ENCODE results near the gene CACNA1A. TPM values are rescaled to one million over a fixed set of nuclear protein-coding genes. Genes with fewer than 3 reads are reported as not detected.

The CACNA1A gene
- total RNA-seq, 4 donors from 2014 or later = 0.33 to 0.75 (median 0.43) TPM

DNA sequence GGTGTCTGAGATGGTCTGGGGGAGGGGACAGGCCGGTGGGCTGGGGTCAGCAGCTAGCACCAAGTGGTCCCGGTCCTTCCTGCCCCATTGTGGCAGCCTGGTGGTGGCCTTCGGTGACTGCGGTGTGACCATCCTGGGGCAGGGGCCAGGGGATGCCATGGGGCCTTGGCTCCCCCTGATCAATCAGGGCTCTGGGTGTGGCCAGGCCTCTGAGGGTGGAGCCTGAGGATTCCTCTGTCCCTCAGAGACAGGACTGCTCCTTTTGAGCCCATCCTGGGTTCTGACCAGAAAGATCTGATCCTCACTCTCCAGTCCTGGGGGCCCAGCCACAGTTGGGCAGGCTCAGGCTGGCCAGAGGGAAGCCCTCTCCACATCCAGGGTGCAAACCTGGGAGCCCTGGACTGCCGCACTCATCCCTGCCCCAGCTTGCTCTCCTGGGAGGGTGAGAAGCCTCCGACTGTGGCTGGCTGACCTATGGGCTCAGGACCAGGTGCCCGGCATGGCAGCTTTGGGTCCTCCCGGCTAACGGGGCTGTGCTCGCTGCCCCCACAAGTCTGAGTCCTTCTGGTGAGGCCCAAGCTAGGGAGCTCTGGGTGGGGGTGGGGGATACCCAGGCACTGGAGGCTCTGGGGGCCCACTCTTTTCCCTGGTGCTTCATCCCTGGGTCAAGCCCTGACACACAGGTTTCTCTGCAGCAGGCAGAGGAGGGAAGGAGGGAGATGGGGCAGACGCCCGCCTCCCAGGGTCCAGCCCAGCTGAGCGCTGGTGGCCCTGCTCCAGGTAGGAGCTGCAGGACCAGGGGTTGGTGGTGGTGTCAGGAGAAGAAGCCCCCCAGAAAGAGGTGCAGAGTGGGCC, 296.6 kb downstream of the CACNA1A start:
- Histone ChIP-seq H3K27ac (replicated peaks in 1 of 4) (no peak overlapping the region), H3K4me1 (peaks cover 0 to 21% (median 18%) of the 10 kb centered on the region in 4 donors), H3K9me3 (no peaks in the 10 kb centered on the region), H3K36me3 (no peaks in the 10 kb centered on the region), H3K27me3 (no peaks in the 10 kb centered on the region), H3K4me3 (no peak overlapping the region)
- TF ChIP-seq POLR2A (IDR thresholded peaks at IDR 0.05; ENCODE audit: low read depth) = no peak
- TF ChIP-seq POLR2AphosphoS5 (IDR thresholded peaks at IDR 0.05) = no peak
- TF ChIP-seq EP300 (IDR thresholded peaks at IDR 0.05) = no peak
- TF ChIP-seq, protein P1, sequence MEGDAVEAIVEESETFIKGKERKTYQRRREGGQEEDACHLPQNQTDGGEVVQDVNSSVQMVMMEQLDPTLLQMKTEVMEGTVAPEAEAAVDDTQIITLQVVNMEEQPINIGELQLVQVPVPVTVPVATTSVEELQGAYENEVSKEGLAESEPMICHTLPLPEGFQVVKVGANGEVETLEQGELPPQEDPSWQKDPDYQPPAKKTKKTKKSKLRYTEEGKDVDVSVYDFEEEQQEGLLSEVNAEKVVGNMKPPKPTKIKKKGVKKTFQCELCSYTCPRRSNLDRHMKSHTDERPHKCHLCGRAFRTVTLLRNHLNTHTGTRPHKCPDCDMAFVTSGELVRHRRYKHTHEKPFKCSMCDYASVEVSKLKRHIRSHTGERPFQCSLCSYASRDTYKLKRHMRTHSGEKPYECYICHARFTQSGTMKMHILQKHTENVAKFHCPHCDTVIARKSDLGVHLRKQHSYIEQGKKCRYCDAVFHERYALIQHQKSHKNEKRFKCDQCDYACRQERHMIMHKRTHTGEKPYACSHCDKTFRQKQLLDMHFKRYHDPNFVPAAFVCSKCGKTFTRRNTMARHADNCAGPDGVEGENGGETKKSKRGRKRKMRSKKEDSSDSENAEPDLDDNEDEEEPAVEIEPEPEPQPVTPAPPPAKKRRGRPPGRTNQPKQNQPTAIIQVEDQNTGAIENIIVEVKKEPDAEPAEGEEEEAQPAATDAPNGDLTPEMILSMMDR (IDR thresholded peaks at IDR 0.05) = no peak
- WGBS = 81% methylated on average over 10 of the region's 13 CpGs
- DNase-seq (ENCODE audit: extremely low spot score) = no peak
- intact Hi-C loops (cut with DNase I) = loop anchor here (5.0 kb wide), 1 partner anchor 53 kb away; no protein-coding TSS in a partner anchor

DNA sequence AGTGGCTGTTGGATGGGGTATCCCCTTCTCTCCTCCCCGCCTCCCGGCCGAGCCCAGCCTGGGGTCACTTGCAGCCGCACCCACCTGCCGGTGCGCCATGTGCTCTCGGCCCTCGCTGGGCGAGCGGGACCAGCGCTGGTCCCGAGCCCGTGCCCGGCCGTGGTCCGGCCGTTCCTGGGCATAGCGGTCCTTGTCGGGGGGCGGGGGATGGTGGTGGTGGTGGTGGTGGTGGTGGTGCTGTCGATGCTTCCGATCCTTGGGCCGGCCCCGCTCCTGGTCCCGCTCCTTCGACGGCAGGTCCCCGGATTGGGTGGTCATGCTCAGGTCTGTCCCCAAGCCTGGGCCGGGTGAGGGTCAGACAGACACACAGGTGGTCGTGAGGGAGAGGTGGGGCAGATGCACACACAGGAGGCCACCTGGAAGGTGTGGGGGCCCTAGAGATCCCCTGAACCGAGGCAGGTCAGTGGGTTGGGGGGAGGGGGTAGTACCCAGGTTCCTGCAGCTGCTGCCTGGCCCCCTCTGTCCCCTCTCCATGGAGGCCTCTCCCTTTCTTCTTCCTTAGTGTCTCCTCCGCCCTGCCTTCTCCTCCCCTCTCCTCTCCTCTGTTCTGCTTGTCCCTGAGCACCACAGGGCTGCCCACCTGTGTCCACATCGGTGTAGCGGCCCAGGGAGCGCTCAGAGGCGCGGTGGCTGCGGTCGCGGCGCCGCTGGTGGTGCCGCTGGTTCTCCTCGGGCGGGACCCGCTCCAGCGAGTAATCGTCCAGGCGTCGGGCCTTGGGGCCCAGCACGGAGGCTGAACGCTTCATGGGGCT, 297.4 kb downstream of the CACNA1A start:
- H3K4me1 ChIP-seq = peaks cover 0 to 21% (median 18%) of the 10 kb centered on the region in 4 donors
- no peaks in the 10 kb centered on the region for H3K9me3 ChIP-seq
- 74% methylated on average over 23 of the region's 52 CpGs for whole genome bisulfite sequencing
- DNase-seq (ENCODE audit: extremely low spot score) = no peak
- no peak for TF ChIP-seq POLR2AphosphoS5 (IDR thresholded peaks at IDR 0.05)
- no peak for TF ChIP-seq EP300 (IDR thresholded peaks at IDR 0.05)
- TF ChIP-seq, protein P1 (IDR thresholded peaks at IDR 0.05) = no peak
- TF ChIP-seq POLR2A (IDR thresholded peaks at IDR 0.05; ENCODE audit: low read depth) = no peak
- H3K27me3 ChIP-seq = no peaks in the 10 kb centered on the region
- intact Hi-C loops (cut with DNase I) = loop anchor here (5.0 kb wide), 1 partner anchor 53 kb away; no protein-coding TSS in a partner anchor
- H3K27ac ChIP-seq (replicated peaks in 1 of 4) = peak overlapping the region; percentile 44 to 70 (median 58)
- no peaks in the 10 kb centered on the region for H3K36me3 ChIP-seq
- H3K4me3 ChIP-seq = peak overlapping the region; percentile 49 to 64 (median 57)

DNA sequence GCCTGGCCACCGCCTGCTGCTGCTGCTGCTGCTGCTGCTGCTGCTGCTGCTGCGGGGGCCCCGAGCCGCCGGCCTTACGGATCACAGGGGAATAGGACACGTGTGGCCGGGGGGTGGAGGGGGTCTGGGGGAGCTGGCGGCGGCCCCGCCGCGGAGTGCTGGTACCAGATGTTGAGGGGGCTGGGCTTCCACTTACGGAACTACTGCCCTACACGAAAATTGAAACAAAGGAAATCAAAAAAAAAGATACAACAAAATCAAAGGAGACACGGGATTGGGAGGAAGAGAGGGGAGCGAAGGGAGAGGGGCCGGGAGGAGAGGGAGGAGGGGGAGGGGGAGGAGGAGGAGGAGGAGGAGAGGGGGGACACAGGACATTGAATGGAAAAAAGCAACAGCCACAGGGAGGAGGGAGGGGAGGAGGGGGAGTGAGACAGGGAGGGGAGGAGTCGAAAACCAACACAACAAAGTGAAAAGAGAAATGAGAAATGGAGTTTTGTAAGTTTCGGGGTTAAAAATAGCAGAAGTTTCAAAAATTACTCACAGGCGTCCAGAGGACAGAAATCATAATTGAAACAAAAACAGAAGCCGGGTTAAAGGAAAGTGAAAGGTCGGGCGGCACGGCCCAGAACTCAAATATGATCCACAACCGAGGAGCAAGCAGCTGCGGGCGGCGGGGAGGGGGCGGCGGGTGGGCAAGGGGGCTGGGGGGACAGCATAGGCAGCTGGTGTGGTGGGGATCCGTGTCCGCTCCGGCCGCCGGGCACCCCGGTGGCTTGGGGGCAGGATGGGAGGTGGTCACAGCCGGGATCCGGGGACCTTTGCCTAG, 298.2 kb downstream of the CACNA1A start:
- intact Hi-C loops (cut with DNase I) = loop anchor here (5.0 kb wide), 1 partner anchor 54 kb away; no protein-coding TSS in a partner anchor
- no peaks in the 10 kb centered on the region for H3K36me3 ChIP-seq
- peaks cover 0 to 21% (median 18%) of the 10 kb centered on the region in 4 donors for H3K4me1 ChIP-seq
- H3K27ac ChIP-seq (replicated peaks in 1 of 4) = peak overlapping the region; percentile 53 to 70 (median 64)
- H3K27me3 ChIP-seq = no peaks in the 10 kb centered on the region
- no peak for DNase-seq (ENCODE audit: extremely low spot score)
- H3K4me3 ChIP-seq = peak overlapping the region; percentile 49 to 64 (median 57)
- 5% methylated on average over 30 of the region's 39 CpGs for WGBS
- TF ChIP-seq POLR2A (IDR thresholded peaks at IDR 0.05; ENCODE audit: low read depth) = no peak
- TF ChIP-seq, protein P1 (IDR thresholded peaks at IDR 0.05) = no peak
- H3K9me3 ChIP-seq = no peaks in the 10 kb centered on the region

DNA sequence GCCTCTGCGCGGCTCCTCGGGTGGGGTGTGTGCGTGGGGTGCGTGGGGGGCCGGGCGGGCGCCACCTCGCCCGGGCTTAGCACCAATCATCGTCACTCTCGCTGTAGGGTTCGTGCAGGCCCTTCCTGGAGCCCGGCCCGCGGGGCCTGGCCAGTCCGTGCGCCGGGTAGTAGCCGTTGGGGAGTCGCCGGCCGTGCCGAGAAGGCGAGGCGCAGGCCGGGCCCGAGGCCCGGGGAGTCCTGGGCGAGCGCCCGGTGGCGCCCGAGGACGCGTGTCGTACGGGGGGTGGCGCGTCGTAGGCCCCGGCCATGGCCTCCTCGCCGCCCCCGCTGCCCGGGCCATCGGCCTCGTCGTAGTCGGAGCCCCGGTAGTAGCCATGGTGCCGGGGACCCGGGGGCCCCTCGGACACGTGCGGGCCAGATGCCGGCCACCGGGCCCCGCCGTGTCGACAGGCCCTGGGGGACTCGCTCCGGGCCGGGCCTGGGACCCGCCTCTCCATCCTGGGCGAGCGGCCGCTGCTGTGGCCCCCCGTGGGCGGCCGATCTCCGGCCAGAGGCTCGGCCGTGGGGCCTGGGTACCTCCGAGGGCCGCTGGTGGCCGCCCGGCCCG, 298.9 kb downstream of the CACNA1A start:
- H3K27me3 ChIP-seq = no peaks in the 10 kb centered on the region
- 96% methylated on average over 5 of the region's 79 CpGs for WGBS
- TF ChIP-seq, protein P1 (IDR thresholded peaks at IDR 0.05) = no peak
- no peak for TF ChIP-seq EP300 (IDR thresholded peaks at IDR 0.05)
- no peak for TF ChIP-seq POLR2A (IDR thresholded peaks at IDR 0.05; ENCODE audit: low read depth)
- TF ChIP-seq POLR2AphosphoS5 (IDR thresholded peaks at IDR 0.05) = no peak
- H3K36me3 ChIP-seq = no peaks in the 10 kb centered on the region
- no peak for DNase-seq (ENCODE audit: extremely low spot score)
- intact Hi-C loops (cut with DNase I) = loop anchor here (5.0 kb wide), 1 partner anchor 55 kb away; no protein-coding TSS in a partner anchor
- H3K9me3 ChIP-seq = no peaks in the 10 kb centered on the region
- peak overlapping the region; percentile 49 to 64 (median 57) for H3K4me3 ChIP-seq
- H3K4me1 ChIP-seq = peaks cover 0 to 21% (median 18%) of the 10 kb centered on the region in 4 donors
- H3K27ac ChIP-seq (replicated peaks in 1 of 4) = peak overlapping the region; percentile 53 to 70 (median 64)

All from esophagus muscularis mucosa (tissue), 4 donors.